ENCODE data around the gene CC2D1A.

Gene CC2D1A

DNA sequence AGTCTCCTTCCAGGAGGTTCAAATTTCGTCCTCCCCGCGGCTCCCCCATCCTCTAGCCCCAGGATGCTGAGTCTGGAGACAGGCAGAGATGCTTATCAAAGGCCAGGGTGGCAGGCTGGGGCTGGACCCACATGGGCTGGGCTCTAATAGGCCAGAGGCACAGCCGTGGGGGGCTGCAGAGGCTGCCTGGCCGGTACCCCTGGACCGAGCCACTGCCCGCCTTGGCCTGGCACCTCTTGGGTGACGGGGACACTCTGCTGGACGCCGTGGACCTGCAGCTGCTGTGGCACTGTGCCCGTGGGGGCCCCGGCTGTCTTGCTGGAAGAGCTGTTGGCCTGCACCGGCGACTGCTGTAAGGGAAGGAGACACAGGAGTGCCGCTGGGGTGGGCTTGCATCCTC is 74.3 kb downstream of the CC2D1A start:
- no peak for DNase-seq
- Mint-ChIP-seq H3K4me3 (no peak overlapping the region), H3K4me1 (ENCODE audit: low read depth in 2 of 2) (peaks cover 6 to 17% of the 10 kb centered on the region in 2 donors)

More for the DNA sequence above, 74.3 kb downstream of the CC2D1A start:
- Mint-ChIP-seq H3K36me3 (ENCODE audit: insufficient read depth) (peaks cover 18% of the 10 kb centered on the region), H3K27ac (no peak overlapping the region), H3K9me3 (no peaks in the 10 kb centered on the region), H3K27me3 (no peaks in the 10 kb centered on the region)
- ATAC-seq (replicated peaks): no peak

Data from effector memory CD8-positive, alpha-beta T cell (primary cell).